ENCODE data around the gene EIF5. TPM values are rescaled to one million over a fixed set of nuclear protein-coding genes. Genes with fewer than 3 reads are reported as not detected.

The EIF5 gene
- 483 and 751 TPM in 2 replicates for polyA plus RNA-seq

DNA sequence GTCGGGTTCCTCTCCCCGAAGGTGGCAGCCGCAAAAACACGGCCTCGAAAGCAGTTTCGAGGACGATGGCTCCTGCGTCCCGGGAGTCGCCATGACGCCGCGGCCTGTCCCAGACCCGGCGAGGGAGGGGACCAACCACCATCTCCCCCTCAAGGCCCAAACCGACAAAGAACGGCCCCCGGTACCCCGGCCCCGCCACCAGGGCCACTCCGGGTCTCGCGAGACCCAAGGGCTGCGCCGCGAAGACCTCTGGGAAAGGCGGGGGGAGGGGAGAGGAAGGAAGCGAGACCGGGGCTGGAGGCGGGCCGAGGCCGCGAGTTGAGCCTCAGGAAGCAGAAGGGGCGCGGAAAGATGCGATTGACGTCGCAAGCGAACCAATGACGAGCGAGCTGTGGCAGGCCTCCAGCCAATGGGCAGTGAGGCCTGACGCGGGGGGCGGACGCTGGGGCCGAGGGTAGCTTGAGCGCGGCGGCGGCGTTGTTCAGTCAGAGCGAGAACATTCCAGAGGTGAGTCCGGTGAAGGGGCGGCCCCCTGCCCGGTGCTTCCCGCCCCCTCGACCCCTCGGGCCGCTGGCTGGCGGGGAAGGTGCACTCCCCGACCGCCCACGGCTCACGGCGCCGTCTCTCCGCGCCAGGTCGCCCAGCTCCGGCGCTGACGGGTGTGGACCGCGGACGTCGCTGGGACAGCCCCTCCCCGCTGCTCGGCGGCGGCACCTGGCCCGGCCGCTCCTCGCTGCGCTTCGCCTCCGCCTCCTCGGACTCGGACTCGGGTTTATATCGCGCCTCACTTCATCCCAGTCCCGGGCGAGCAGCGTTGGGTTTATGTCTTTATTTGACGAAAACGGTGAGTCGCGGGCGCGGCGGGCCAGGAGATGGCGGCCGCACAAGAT is at the start of gene EIF5:
Gene EIF5, plus strand, starts transcription at position 484 of the 890 bp plus-strand sequence. CDS start 1,624 bp downstream, outside the sequence.

DNA sequence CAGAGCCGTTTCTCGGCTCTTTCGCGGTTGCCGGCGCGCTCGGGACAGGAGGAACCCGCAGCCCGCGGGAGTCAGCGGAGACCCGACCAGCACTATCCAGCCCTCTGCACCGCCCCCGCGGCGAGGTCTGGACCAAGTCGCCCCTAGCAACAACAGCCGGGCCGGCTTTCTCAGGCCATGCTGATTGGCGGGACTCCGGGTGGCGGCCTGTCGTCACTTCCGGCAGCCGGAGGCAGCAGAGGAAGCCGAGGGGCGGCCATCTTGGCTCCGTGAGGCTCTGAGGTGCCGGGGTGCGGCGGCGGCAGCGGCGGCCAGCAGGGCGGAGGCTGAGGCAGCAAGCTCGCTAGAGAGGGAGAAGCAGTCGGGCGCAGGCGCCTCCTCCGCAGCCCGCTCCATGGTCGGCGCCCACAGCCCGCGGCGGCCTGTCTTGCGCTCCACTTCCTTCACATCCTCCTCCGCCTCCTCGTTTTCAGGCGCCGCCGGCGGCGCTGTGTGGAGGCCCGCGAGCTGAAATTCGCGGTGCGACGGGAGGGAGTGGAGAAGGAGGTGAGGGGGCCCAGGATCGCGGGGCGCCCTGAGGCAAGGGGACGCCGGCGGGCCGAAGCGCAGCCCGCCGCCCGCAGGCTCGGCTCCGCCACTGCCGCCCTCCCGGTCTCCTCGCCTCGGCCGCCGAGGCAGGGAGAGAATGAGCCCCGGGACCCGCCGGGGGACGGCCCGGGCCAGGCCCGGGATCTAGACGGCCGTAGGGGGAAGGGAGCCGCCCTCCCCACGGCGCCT is 51.3 kb downstream of the EIF5 start, which contains the start of gene MARK3:
Gene MARK3, plus strand, starts transcription at position 264 of the 777 bp plus-strand sequence. CDS start 615 bp downstream, outside the sequence.

Other genes with a start within 250 kb of the EIF5 start
- gene EXOC3L4, start 239.5 kb upstream of the EIF5 start, polyA plus RNA-seq, result not detected in 2 replicates
- 38.5 and 45.9 TPM in 2 replicates for gene TNFAIP2, start 210.8 kb upstream of the EIF5 start, polyA plus RNA-seq
- gene MARK3, start 51.2 kb downstream of the EIF5 start, polyA plus RNA-seq, result 86.5 and 96.6 TPM in 2 replicates
- 1,258 and 1,817 TPM in 2 replicates for gene CKB, start 188.6 kb downstream of the EIF5 start, polyA plus RNA-seq
- 0.77 and 1.2 TPM in 2 replicates for gene TRMT61A, start 195.0 kb downstream of the EIF5 start, polyA plus RNA-seq
- 23.3 and 24.7 TPM in 2 replicates for gene BAG5, start 228.4 kb downstream of the EIF5 start, polyA plus RNA-seq
- gene COA8, start 228.7 kb downstream of the EIF5 start, polyA plus RNA-seq, result 50.7 and 60.2 TPM in 2 replicates